Ovary (tissue), 3 donors: ENCODE results near the gene IFI30.

ENCODE experiments used
- EP300 ChIP-seq: sonication (generic); formaldehyde crosslinking; IDR thresholded peaks from one replicate; pipeline ENCODE4 v1.6.1; 2017; ENCODE audit warnings: antibody characterized with exemption
- POLR2A ChIP-seq: fragments of 450-650 bp; IDR thresholded peaks from one replicate; pipeline ENCODE4 v1.6.1; 2017; ENCODE audit warnings: antibody characterized with exemption, mild to moderate bottlenecking, moderate library complexity
- TF ChIP-seq, protein P1 (sequence below), 3 donors: fragments of 450-650 bp in 2 of 3; fragments of 200-600 bp in 1 of 3; IDR thresholded peaks; one replicate each; pipeline versions ENCODE4 v1.5.1 to v1.8.0; 2016 to 2022; ENCODE audit warnings: antibody characterized with exemption in 3 of 3, mild to moderate bottlenecking in 1 of 3
- donor health status: DM: no; HTN: no; CAD: no.

DNA sequence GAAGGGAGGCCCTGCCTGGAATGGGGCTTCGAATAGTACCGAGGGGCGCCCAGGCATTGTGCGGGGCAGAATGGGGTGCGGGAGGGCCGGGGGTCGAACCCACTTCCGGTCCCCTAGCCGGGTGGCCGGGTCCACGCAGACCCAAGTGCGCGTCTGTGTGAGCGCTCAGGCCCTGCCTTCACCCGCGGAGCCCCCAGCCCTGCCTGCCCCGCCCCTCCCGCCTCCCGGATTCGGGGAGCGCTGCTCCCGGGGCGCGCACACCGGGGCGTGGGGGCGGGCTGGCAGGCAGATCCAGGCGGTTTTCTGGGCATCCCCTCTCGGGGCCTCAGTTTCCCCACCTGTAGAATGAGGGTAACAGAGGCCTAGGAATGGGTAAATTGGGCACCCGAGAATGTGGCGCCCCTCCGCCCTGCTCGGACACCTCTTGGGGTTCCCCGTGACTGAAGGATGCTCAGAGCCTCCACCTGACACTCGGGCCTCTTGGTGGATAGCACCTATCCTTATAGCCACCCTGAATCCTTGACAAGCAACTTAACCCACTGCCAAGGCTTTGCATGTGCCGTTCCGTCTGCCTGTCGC lies 20.0 kb upstream of the IFI30 start:
- TF ChIP-seq, protein P1, sequence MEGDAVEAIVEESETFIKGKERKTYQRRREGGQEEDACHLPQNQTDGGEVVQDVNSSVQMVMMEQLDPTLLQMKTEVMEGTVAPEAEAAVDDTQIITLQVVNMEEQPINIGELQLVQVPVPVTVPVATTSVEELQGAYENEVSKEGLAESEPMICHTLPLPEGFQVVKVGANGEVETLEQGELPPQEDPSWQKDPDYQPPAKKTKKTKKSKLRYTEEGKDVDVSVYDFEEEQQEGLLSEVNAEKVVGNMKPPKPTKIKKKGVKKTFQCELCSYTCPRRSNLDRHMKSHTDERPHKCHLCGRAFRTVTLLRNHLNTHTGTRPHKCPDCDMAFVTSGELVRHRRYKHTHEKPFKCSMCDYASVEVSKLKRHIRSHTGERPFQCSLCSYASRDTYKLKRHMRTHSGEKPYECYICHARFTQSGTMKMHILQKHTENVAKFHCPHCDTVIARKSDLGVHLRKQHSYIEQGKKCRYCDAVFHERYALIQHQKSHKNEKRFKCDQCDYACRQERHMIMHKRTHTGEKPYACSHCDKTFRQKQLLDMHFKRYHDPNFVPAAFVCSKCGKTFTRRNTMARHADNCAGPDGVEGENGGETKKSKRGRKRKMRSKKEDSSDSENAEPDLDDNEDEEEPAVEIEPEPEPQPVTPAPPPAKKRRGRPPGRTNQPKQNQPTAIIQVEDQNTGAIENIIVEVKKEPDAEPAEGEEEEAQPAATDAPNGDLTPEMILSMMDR (IDR thresholded peaks at IDR 0.05), result no peak
- TF ChIP-seq EP300 (no peak), POLR2A (no peak)
